Measurements from ENCODE around the gene ICAM1. TPM values are rescaled to one million over a fixed set of nuclear protein-coding genes. Genes with fewer than 3 reads are reported as not detected.

Gene ICAM1
- total RNA-seq, 1 donor from 2014 or later, result not detected

DNA sequence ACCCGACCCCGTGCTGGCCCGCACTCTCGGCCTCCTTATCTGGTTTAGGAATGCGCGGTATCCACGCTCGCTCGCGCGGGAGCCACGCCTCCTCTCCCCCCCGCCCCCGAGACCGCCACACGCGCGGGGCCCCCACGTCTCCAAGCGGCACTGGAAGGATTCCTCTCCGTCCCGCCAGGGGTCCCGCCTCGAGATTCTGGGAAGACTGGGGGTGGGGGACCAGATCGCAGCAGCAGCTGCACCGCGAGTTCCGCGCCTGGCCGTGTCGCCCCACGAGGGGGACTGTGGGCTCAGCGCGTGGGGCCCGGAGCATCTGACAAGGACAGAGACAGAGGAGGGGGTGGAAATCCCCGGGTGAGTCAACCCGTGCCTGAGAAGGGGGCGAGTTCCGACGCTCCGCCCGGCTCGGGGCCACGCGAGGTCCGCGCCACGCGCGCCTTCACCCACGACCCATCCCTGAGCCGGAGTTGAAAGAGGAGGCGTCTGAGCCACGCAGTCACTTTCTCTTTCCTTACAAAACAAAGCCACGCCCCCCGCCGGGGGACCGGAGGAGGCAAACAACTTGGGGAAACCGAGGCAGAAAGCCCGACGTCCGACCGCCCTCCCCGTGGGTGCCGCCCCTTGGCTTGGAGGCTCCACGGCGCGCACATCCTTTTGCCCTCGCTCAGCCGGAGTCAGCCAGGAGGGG lies 40.6 kb upstream of the ICAM1 start:
- Mint-ChIP-seq H3K27me3 (ENCODE audit: unreplicated experiment) (peaks cover 6% of the 10 kb centered on the region), H3K4me3 (ENCODE audit: unreplicated experiment) (peak overlapping the region; percentile 82), H3K27ac (ENCODE audit: unreplicated experiment) (no peak overlapping the region), H3K9me3 (ENCODE audit: unreplicated experiment) (peaks cover 4% of the 10 kb centered on the region), H3K36me3 (ENCODE audit: unreplicated experiment) (no peaks in the 10 kb centered on the region), H3K4me1 (ENCODE audit: low read depth, unreplicated experiment) (peaks cover 4% of the 10 kb centered on the region)
- DNase-seq, result no peak
- TF ChIP-seq, protein P1, sequence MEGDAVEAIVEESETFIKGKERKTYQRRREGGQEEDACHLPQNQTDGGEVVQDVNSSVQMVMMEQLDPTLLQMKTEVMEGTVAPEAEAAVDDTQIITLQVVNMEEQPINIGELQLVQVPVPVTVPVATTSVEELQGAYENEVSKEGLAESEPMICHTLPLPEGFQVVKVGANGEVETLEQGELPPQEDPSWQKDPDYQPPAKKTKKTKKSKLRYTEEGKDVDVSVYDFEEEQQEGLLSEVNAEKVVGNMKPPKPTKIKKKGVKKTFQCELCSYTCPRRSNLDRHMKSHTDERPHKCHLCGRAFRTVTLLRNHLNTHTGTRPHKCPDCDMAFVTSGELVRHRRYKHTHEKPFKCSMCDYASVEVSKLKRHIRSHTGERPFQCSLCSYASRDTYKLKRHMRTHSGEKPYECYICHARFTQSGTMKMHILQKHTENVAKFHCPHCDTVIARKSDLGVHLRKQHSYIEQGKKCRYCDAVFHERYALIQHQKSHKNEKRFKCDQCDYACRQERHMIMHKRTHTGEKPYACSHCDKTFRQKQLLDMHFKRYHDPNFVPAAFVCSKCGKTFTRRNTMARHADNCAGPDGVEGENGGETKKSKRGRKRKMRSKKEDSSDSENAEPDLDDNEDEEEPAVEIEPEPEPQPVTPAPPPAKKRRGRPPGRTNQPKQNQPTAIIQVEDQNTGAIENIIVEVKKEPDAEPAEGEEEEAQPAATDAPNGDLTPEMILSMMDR (IDR thresholded peaks at IDR 0.05; ENCODE audit: partially characterized antibody, unreplicated experiment), result no peak

DNA sequence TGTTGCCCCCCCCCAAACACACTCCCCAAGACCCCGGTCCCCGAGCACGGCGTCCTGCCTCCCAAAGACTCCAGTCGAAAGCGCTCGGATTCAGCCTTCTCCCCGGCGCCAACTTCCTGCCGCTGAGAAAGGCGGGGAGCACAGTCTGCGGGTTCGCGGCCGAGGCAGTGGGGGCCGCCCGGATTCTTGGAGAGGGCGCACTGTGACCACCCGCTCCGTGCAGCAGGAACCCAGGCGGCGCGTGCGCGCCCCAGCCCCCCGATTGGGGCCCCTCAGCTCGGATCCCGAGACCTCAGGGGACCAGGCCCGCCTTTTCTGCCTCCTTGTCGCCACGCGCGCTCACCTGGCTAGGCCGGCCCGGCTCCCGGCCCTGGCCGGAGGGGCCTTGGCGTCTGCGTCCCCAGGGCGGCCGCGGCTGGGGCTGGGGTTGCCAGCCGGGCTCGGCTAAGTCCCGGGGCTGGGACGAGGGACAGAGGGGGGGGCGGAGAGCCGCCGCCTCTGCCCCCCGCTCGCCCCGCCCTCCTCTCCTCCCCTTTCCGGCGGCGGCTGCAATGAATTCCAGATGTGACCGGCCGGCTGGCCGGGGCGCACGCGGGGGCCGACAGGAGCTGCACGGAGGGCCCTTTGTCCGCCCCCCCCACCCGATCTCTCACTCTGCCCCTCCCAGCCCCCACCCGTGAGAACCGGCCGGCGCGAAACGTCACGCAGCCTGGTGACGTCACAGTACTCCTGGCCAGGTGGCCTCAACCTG lies 39.9 kb upstream of the ICAM1 start, which contains the start of gene S1PR2:
Gene S1PR2, minus strand, starts transcription at position 471 of the 751 bp plus-strand sequence. CDS start 6,426 bp downstream, outside the sequence.
- peak; percentile 76 for DNase-seq
- Mint-ChIP-seq H3K27me3 (ENCODE audit: unreplicated experiment) (peaks cover 8% of the 10 kb centered on the region), H3K9me3 (ENCODE audit: unreplicated experiment) (peaks cover 4% of the 10 kb centered on the region), H3K4me1 (ENCODE audit: low read depth, unreplicated experiment) (peaks cover 6% of the 10 kb centered on the region), H3K27ac (ENCODE audit: unreplicated experiment) (peak within 1 kb of the TSS; percentile 55), H3K36me3 (ENCODE audit: unreplicated experiment) (no peaks in the 10 kb centered on the region), H3K4me3 (ENCODE audit: unreplicated experiment) (peak within 1 kb of the TSS; percentile 82)
- TF ChIP-seq, protein P1 (IDR thresholded peaks at IDR 0.05; ENCODE audit: partially characterized antibody, unreplicated experiment), result no peak

DNA sequence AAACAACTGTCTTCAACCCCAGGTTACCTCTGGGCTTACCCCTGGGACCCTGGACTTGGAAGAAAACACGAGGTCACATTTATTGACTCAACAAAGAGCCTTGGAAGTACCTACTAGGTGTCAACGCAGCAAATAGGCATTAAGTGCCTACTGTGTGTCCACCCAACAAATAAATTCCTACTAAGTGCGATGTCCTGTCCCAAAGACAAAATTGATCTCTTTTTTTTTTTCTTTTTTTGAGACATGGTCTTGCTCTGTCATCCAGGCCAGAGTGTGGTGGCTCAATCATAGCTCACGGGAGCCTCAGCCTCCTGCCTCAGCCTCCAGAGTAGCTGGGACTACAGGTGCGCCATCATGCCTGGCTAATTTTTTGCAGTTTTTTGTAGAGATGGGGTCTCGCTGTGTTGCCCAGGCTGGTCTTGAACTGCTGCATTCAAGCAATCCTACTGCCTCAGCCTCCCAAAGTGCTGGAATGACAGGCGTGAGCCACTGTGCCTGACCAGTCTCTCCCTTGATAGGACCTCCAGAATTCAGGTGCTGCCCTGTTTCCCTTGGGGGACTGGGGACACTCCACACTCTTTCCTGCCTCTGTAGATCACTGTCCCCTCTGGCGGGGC lies 39.2 kb upstream of the ICAM1 start:
- Mint-ChIP-seq H3K4me3 (ENCODE audit: unreplicated experiment) (peak overlapping the region; percentile 80), H3K27me3 (ENCODE audit: unreplicated experiment) (peaks cover 13% of the 10 kb centered on the region)

DNA sequence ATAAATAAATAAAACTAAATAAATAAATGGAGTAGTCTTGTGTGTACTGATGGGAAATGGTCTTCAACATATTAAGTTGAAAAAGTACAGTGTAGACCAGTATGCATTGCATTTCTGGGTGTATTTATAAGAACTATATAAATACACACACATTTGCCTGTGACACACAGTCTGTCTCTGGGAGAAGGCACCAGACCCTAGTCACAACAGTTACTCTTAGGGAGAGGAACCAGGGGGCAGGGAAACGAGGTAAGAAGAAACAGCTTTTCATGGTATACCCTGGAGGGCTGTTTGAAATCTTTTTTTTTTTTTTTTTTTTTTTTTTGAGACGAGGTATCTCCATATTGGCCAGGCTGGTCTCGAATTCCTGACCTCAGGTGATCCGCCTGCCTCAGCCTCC lies 37.0 kb upstream of the ICAM1 start:
- Mint-ChIP-seq H3K27me3 (ENCODE audit: unreplicated experiment) (peaks cover 14% of the 10 kb centered on the region), H3K4me1 (ENCODE audit: low read depth, unreplicated experiment) (peaks cover 11% of the 10 kb centered on the region), H3K9me3 (ENCODE audit: unreplicated experiment) (peaks cover 7% of the 10 kb centered on the region), H3K36me3 (ENCODE audit: unreplicated experiment) (no peaks in the 10 kb centered on the region), H3K27ac (ENCODE audit: unreplicated experiment) (no peak overlapping the region), H3K4me3 (ENCODE audit: unreplicated experiment) (no peak overlapping the region)
- DNase-seq, result no peak
- TF ChIP-seq, protein P1 (IDR thresholded peaks at IDR 0.05; ENCODE audit: partially characterized antibody, unreplicated experiment), result no peak

More for the DNA sequence above, 39.2 kb upstream of the ICAM1 start:
- Mint-ChIP-seq H3K9me3 (ENCODE audit: unreplicated experiment) (peaks cover 8% of the 10 kb centered on the region), H3K27ac (ENCODE audit: unreplicated experiment) (peak overlapping the region; percentile 55), H3K36me3 (ENCODE audit: unreplicated experiment) (no peaks in the 10 kb centered on the region), H3K4me1 (ENCODE audit: low read depth, unreplicated experiment) (peaks cover 11% of the 10 kb centered on the region)
- no peak for DNase-seq
- TF ChIP-seq, protein P1 (IDR thresholded peaks at IDR 0.05; ENCODE audit: partially characterized antibody, unreplicated experiment), result no peak
